Stimulated activated CD8-positive, alpha-beta memory T cell treated with anti-CD3 and anti-CD28 coated beads, Interleukin-4, amount 100 ng/mL, for 4 hours (primary cell): ENCODE measurements around the gene RPTN.
"Not testable (repeated sequence)": the region's sequence is repeated elsewhere in the genome, so short reads cannot be mapped to it uniquely, and the experiment has no call there.

Experiments used
- DNase-seq, 2 donors: peaks; one replicate each; pipeline ENCODE4 v3.0.0-alpha.2; 2020; ENCODE audit warnings: low read depth in 2 of 2, low spot score in 1 of 2

Gene RPTN

GRCh38 chr1:152165286-152166077, 6.5 kb upstream of the RPTN start:
- no peak for DNase-seq

GRCh38 chr1:152164517-152165136, 5.6 kb upstream of the RPTN start:
- no peak for DNase-seq

DNA sequence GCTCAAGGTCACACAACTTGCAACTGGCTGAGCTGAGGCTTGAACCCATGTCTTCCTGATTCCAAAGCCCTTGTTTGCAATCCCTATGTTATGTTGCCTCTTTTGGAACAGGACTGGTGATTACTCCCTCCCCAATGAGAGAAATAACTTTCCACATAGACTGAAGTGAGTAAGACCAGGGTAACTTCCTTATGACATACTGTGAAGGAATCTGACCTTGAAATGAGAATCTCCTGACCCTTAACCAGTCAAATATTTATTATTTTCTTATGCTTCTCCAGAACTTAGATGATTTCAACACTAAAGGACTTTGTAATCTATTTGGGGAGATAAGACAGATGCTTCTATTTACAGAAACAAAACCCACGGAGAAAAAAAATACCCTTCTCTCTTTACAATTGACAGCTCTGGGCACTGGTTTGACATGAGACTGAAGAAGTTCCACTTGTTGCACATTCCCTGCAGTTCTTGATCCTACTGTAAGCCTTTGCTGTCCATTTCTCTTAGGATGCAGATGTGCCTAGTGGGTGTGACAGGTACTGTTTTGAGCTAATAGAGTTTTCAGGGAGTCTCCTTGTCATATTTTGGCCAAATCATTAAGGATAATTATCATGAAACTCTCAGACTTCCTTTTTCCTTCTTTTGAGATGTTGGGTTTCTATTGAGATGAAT, 3.9 kb upstream of the RPTN start:
- no peak for DNase-seq

DNA sequence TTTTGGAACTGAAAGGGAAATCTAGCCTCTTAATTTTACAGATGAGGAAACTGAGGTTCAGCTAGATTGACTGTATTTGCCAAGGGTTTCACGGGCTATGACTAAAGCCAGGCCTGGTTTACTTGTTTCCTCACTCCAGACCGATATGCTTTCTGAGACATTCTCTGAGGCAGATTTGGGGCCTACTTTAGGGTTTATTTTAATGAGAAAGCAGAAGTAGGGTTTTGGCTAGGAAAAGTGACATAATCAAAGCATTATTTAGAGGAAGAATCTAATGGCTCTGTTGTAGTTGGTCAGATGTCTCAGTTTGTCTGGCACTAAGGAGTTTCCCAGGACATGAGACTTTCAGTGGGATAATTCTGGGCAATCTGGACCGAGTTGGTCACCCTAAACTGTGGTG, 1.5 kb upstream of the RPTN start:
- no peak for DNase-seq

DNA sequence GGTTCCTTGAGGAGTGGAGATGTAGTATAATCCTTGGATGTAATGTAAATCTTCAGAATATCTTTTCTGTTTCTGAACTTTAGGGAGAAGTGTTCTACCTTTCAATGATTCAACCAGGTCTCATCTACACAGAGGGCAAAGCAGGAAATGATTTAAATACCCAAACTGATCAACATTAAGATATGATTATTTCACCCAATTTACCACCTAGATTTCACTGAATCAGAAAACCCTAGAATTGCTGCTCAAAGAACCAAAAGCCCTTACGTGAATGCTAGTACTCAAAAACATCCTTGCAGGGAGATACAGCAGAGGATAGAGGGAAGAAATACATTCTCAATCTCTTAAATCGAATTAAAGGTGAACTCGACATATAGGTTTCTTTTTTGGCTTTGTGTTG, 5.0 kb downstream of the RPTN start:
- no peak for DNase-seq

DNA sequence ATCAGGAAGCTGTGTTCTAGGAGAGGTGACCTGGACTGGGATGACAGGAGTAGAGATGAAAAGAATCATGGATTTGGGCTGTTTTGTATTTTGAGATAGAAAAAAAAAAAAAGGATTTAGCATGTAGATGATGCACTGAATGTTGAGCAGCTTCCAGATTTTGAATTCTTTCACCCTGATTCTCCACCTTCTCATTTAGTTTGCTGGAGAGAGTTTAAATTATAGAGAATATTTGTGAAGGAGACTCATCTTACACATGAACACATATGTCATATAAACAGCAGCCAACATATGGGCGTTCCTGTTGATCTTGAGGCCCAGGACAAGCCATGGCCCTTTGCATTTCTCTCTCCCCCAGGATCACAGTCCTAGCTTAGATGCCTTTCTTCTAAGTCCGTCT, 7.4 kb downstream of the RPTN start:
- no peak for DNase-seq

- DNase-seq = no peak
Measured at GRCh38 chr1:152148981-152149380, 10.0 kb downstream of the RPTN start.

GRCh38 chr1:152148051-152148450, 11.0 kb downstream of the RPTN start:
- DNase-seq = no peak

DNA sequence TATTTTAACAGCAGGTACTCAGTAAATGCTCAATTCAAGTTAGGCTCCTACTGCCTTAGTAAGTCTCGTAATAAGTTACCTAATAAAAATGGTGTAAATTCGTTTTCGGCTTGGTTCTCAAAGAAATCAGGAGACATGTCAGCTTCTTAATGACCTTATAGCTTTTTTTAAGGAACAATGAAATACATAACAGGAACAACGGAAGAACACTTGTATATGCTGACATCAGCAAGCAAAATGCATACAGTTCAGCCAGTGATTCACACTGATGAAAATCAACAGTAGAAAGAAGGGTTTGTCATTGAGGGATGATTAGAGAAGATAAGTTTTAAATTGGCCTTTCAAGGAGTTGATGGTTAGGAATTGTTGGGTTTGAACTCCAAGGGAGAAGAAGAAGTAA, 13.3 kb downstream of the RPTN start:
- DNase-seq = no peak

DNA sequence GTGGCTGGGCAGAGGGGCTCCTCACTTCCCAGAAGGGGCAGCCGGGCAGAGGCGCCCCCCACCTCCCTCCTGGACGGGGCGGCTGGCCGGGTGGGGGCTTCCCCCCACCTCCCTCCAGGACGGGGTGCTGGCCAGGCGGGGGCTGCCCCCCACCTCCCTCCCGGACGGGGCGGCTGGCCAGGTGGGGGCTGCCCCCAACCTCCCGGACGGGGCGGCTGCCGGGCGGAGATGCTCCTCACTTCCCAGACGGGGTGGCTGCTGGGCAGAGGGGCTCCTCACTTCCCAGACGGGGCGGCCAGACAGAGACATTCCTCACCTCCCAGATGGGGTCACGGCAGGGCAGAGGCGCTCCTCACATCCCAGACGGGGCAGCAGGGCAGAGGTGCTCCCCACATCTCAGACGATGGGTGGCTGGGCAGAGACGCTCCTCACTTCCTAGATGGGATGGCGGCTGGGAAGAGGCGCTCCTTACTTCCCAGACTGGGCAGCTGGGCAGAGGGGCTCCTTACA, 14.3 kb downstream of the RPTN start:
- DNase-seq = not testable (repeated sequence)

- no peak for DNase-seq
Measured at GRCh38 chr1:152143150-152143887, 15.7 kb downstream of the RPTN start.

DNA sequence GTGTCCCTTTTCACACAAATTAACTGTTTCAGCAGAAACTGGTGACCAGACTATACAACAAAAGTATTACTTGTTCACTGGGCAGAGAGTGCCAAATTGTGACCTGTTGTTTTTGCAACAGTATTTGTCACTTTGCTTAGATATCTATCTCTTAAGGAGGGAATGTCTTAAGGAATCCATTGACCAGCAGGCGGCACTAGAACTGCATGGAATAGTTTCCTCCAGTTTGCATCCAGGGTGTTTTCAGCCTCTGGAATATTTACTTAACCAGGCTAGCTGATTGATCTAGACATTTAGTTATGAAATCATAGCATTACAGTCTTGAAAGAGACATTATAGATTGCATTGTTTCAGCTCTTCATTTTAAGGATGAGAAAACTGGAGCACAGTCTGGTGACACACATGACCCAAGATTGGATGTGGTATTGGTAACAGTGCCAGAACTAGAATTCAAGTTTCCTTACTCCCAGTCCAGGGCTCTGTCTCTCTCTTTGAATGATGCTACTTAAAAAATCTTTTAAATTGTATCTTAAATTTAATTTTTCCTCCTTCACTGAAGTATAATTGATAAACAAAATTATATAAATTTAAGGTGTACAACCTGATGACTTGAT, 16.9 kb downstream of the RPTN start:
- no peak for DNase-seq

GRCh38 chr1:152137215-152137614, 21.8 kb downstream of the RPTN start:
- no peak for DNase-seq

GRCh38 chr1:152130186-152130585, 28.8 kb downstream of the RPTN start:
- DNase-seq = no peak

DNA sequence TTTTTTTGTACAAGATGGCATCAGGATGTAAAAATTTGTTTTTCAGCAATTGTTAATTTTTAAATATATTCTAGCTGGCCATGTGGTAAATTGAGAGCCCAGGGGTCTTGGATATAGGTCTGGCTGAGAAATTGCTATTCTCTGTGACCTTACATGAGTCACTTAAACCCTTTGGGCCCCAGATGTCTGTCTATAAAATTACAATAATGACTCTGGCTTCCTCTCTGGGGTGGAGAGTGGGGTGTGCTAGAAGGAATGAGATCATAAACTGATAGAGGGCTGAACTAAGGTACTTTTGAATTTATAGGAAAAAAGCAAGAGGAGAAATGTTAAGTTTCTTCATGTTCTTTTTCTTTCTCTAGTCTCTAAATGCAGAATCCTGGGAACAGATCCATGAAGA, 31.4 kb downstream of the RPTN start:
- no peak for DNase-seq

DNA sequence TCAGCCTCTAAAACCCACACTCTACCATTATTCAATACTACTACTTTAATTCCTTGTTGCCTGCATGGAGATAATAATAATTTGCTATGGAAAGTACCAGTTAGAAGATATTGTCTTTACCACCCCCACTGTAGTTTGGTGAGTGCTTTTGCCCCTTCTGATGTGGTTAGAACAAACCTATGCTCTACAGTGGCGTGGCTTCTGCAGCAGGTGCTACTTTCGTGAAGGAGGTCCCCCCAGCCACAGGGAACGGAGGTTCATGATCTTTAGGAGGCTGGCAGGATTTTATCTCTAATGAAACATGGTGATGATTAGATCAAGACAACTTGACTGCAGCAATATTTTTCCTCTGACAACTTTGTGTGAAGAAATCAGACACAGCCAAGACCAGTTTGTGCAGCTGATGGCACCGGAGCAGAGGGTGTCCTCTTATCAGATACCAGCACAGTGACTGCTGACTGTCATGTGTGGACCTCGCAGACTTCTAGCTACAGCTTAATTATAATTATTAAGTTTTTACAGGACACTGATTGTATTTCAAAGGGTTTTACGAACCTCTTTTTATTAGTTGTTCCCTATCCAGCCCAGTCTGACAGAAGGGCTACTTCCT, 33.1 kb downstream of the RPTN start:
- DNase-seq = no peak

- no peak for DNase-seq
Measured at GRCh38 chr1:152118915-152119314, 40.1 kb downstream of the RPTN start.

GRCh38 chr1:152115344-152115743, 43.7 kb downstream of the RPTN start, which contains the start of gene TCHH:
Gene TCHH, minus strand, starts transcription at chr1:152115444. Its CDS starts 1,364 bp downstream, at chr1:152114080.
- no peak for DNase-seq

- no peak for DNase-seq
Measured at GRCh38 chr1:152112885-152113432, 46.1 kb downstream of the RPTN start.
